NT2/D1 (cell line): Measurements from ENCODE around the gene BCL2L11.

Source experiments
- DNase-seq: peaks from one replicate; pipeline ENCODE4 v3.0.0-alpha.2; 2011; ENCODE audit warnings: low read depth, low spot score
- H3K27me3 ChIP-seq: 2 replicates; pipeline ENCODE4 v1.6.0; 2011; ENCODE audit warnings: mild to moderate bottlenecking; ENCODE audit not compliant: insufficient read length, insufficient read depth
- H3K36me3 ChIP-seq: 2 replicates; pipeline ENCODE4 v1.6.1; 2011; ENCODE audit warnings: mild to moderate bottlenecking, low read length, mixed read lengths; ENCODE audit not compliant: insufficient read depth, insufficient read length
- H3K4me1 ChIP-seq: 2 replicates; pipeline ENCODE4 v1.5.1; 2011; ENCODE audit not compliant: insufficient read depth, insufficient read length
- H3K4me3 ChIP-seq: 2 replicates; pipeline ENCODE4 v1.5.1; 2011; ENCODE audit warnings: low read depth; ENCODE audit not compliant: insufficient read length
- H3K9ac ChIP-seq: 2 replicates; pipeline ENCODE4 v1.6.0; 2011; ENCODE audit warnings: low read depth; ENCODE audit not compliant: insufficient read length
- H3K9me3 ChIP-seq: 2 replicates; pipeline ENCODE4 v1.5.1; 2011; ENCODE audit warnings: mild to moderate bottlenecking, low read length; ENCODE audit not compliant: insufficient read depth
- SUZ12 ChIP-seq: IDR thresholded peaks from 2 replicates; pipeline ENCODE4 v1.6.1; 2011; ENCODE audit not compliant: insufficient read length, insufficient read depth; ENCODE audit errors: extremely low read depth
- YY1 ChIP-seq: IDR thresholded peaks from 2 replicates; pipeline ENCODE4 v1.6.1; 2011; ENCODE audit not compliant: insufficient read length, insufficient read depth
- ZNF274 ChIP-seq: IDR thresholded peaks from 2 replicates; pipeline ENCODE4 v1.6.1; 2011; ENCODE audit warnings: mild to moderate bottlenecking, low read depth, low read length

Gene BCL2L11

GRCh38 chr2:111210036-111210435 is 89.3 kb downstream of the BCL2L11 start:
- TF ChIP-seq YY1 (no peak), ZNF274 (no peak), SUZ12 (no peak)
- Histone ChIP-seq H3K4me1 (no peaks in the 10 kb centered on the region), H3K4me3 (no peak overlapping the region), H3K27me3 (no peaks in the 10 kb centered on the region), H3K9me3 (peaks cover 37% of the 10 kb centered on the region), H3K36me3 (no peaks in the 10 kb centered on the region), H3K9ac (no peak overlapping the region)
- DNase-seq = no peak

DNA sequence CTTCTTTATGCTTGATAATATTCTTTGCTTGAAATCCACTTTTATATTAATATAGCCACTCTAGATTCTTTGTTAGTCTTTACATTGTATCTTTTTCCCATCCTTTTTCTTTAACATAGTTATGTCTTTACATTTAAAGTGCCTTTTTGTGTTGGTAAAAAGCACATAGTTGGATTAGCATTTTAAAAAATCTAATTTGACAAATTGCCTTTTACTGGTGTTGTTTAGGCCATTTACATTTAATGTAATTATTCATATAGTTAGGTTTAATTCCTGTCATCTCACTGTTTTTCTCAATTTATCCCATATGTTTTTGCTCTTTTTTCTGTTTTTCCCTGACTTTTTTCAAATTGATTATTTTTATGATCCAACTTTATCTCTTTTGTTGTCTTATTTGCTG is 93.2 kb downstream of the BCL2L11 start:
- H3K27me3 ChIP-seq = no peaks in the 10 kb centered on the region
- H3K4me1 ChIP-seq = no peaks in the 10 kb centered on the region
- H3K9ac ChIP-seq = no peak overlapping the region
- H3K36me3 ChIP-seq = no peaks in the 10 kb centered on the region
- no peak for TF ChIP-seq SUZ12
- no peak for TF ChIP-seq YY1
- no peak for TF ChIP-seq ZNF274
- H3K4me3 ChIP-seq = no peak overlapping the region
- DNase-seq = no peak
- H3K9me3 ChIP-seq = peaks cover 53% of the 10 kb centered on the region

DNA sequence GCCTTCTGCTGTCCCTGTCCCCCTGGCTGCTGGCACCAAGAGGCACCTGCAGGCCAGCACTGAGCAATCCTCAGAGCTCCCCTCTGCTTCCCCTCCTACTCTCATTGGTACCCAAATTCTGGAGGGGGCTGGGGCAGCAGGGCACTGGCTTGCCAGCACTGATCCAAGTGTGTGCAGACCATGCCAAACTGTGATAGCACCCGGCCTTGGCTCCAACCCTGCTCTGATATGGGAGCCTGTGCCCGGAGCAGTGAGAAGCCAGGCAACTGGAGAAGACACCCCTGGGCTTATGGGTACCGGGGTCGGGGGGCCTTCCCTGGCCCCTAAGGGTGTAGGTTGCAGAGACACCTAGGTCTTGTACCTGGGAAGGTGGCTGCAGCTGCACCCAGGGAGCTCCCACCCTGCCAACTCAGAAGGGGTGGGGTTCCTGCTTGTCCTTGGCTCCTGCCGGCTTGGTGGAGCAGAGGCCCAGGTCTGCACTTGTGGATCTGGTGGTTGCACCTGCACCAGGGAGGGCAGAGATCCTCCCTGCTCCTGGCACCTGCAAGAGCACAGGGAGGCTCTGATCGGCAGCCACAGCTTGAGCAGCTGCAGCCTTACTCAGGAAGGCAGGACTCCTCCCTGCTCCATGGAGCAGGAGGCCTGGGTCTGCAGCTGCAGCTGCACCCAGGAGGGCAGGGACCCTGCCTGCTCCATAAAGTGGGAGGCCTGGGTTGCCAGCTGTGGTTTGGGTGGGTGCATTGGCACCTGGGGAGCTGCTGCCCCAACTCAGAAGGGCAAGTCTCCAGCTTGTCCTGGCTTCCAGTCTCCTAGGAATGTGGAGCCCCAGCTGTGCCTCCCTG is 96.3 kb downstream of the BCL2L11 start:
- no peaks in the 10 kb centered on the region for H3K27me3 ChIP-seq
- TF ChIP-seq YY1 = no peak
- no peak for TF ChIP-seq SUZ12
- no peak for TF ChIP-seq ZNF274
- no peaks in the 10 kb centered on the region for H3K36me3 ChIP-seq
- H3K4me1 ChIP-seq = no peaks in the 10 kb centered on the region
- DNase-seq = no peak
- H3K4me3 ChIP-seq = no peak overlapping the region
- H3K9ac ChIP-seq = no peak overlapping the region
- H3K9me3 ChIP-seq = peaks cover 46% of the 10 kb centered on the region
